Liver (tissue), 3 donors: ENCODE measurements around the gene ST3GAL4.
"Not testable (repeated sequence)": the region's sequence is repeated elsewhere in the genome, so short reads cannot be mapped to it uniquely, and the experiment has no call there.

Source experiments
- EGR1 ChIP-seq, 2 donors: IDR thresholded peaks; 2 replicates each; pipeline ENCODE4 v1.6.1; 2016 to 2018; ENCODE audit warnings: antibody characterized with exemption in 2 of 2, low read depth in 2 of 2
- FOXA2 ChIP-seq: IDR thresholded peaks from 2 replicates; pipeline ENCODE4 v1.6.1; 2016; ENCODE audit warnings: antibody characterized with exemption
- GABPA ChIP-seq, 2 donors: IDR thresholded peaks in 1 of 2; conservative IDR thresholded peaks in 1 of 2; 2 replicates each; pipeline ENCODE4 v1.6.1; 2016; ENCODE audit warnings: antibody characterized with exemption in 2 of 2, mild to moderate bottlenecking in 1 of 2, moderate library complexity in 1 of 2
- HNF4G ChIP-seq: IDR thresholded peaks from 2 replicates; pipeline ENCODE4 v1.6.1; 2016; ENCODE audit warnings: antibody characterized with exemption
- NR2F2 ChIP-seq: IDR thresholded peaks from 2 replicates; pipeline ENCODE4 v1.6.1; 2016; ENCODE audit warnings: antibody characterized with exemption
- RAD21 ChIP-seq, 2 donors: IDR thresholded peaks; 2 replicates each; pipeline ENCODE4 v1.6.1; 2016; ENCODE audit warnings: antibody characterized with exemption in 2 of 2, mild to moderate bottlenecking in 2 of 2
- RXRA ChIP-seq, 2 donors: IDR thresholded peaks; 2 replicates each; pipeline ENCODE4 v1.6.1; 2017 to 2018; ENCODE audit warnings: antibody characterized with exemption in 2 of 2, mild to moderate bottlenecking in 1 of 2
- SP1 ChIP-seq: IDR thresholded peaks from 2 replicates; pipeline ENCODE4 v1.6.1; 2018; ENCODE audit warnings: antibody characterized with exemption, mild to moderate bottlenecking
- TAF1 ChIP-seq: conservative IDR thresholded peaks from 2 replicates; pipeline ENCODE4 v1.6.1; 2016; ENCODE audit warnings: antibody characterized with exemption, mild to moderate bottlenecking
- TF ChIP-seq, protein P1 (sequence below): fragments of 150-350 bp; IDR thresholded peaks from 2 replicates; pipeline ENCODE4 v1.5.1; 2017; ENCODE audit warnings: improper control_type of control experiment, low read depth, low read length; ENCODE audit not compliant: missing input control
- TF ChIP-seq, protein P2 (sequence below): IDR thresholded peaks from 2 replicates; pipeline ENCODE4 v1.6.1; 2016; ENCODE audit warnings: antibody characterized with exemption
- TF ChIP-seq, protein P3 (sequence below): IDR thresholded peaks from 2 replicates; pipeline ENCODE4 v1.6.1; 2016; ENCODE audit warnings: antibody characterized with exemption, mild to moderate bottlenecking
- TF ChIP-seq, protein P4 (sequence below): IDR thresholded peaks from 2 replicates; pipeline ENCODE4 v1.6.1; 2016; ENCODE audit warnings: antibody characterized with exemption
- donor health status: healthy.
- donor health status: healthy.

DNA sequence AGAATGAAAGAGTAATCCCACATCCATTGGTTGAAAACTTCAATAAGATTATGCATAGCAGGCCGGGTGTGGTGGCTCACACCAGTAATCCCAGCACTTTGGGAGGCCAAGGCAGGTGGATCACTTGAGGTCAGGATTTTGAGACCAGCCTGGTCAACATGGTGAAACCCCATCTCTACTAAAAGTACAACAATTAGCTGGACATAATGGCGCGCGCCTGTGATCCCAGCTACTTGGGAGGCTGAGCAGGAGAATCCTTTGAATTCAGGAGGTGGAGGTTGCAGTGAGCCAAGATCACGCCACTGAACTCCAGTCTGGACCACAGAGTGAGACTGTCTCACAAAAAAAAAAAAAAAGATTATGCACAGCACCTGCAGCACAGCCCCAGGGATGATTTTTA lies 12.3 kb downstream of the ST3GAL4 start:
- TF ChIP-seq, protein P1, sequence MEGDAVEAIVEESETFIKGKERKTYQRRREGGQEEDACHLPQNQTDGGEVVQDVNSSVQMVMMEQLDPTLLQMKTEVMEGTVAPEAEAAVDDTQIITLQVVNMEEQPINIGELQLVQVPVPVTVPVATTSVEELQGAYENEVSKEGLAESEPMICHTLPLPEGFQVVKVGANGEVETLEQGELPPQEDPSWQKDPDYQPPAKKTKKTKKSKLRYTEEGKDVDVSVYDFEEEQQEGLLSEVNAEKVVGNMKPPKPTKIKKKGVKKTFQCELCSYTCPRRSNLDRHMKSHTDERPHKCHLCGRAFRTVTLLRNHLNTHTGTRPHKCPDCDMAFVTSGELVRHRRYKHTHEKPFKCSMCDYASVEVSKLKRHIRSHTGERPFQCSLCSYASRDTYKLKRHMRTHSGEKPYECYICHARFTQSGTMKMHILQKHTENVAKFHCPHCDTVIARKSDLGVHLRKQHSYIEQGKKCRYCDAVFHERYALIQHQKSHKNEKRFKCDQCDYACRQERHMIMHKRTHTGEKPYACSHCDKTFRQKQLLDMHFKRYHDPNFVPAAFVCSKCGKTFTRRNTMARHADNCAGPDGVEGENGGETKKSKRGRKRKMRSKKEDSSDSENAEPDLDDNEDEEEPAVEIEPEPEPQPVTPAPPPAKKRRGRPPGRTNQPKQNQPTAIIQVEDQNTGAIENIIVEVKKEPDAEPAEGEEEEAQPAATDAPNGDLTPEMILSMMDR = not testable (repeated sequence)
- TF ChIP-seq, protein P2, sequence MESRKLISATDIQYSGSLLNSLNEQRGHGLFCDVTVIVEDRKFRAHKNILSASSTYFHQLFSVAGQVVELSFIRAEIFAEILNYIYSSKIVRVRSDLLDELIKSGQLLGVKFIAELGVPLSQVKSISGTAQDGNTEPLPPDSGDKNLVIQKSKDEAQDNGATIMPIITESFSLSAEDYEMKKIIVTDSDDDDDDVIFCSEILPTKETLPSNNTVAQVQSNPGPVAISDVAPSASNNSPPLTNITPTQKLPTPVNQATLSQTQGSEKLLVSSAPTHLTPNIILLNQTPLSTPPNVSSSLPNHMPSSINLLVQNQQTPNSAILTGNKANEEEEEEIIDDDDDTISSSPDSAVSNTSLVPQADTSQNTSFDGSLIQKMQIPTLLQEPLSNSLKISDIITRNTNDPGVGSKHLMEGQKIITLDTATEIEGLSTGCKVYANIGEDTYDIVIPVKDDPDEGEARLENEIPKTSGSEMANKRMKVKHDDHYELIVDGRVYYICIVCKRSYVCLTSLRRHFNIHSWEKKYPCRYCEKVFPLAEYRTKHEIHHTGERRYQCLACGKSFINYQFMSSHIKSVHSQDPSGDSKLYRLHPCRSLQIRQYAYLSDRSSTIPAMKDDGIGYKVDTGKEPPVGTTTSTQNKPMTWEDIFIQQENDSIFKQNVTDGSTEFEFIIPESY = not testable (repeated sequence)
- TF ChIP-seq HNF4G; SP1; RXRA (IDR thresholded peaks at IDR 0.05); NR2F2; TAF1; GABPA (IDR thresholded peaks at IDR 0.05 in 1 of 2, conservative IDR thresholded peaks at IDR 0.05 in 1 of 2); FOXA2; EGR1 (IDR thresholded peaks at IDR 0.05; ENCODE audit: low read depth in 2 of 2); RAD21 (IDR thresholded peaks at IDR 0.05): not testable (repeated sequence)
- TF ChIP-seq, protein P3, sequence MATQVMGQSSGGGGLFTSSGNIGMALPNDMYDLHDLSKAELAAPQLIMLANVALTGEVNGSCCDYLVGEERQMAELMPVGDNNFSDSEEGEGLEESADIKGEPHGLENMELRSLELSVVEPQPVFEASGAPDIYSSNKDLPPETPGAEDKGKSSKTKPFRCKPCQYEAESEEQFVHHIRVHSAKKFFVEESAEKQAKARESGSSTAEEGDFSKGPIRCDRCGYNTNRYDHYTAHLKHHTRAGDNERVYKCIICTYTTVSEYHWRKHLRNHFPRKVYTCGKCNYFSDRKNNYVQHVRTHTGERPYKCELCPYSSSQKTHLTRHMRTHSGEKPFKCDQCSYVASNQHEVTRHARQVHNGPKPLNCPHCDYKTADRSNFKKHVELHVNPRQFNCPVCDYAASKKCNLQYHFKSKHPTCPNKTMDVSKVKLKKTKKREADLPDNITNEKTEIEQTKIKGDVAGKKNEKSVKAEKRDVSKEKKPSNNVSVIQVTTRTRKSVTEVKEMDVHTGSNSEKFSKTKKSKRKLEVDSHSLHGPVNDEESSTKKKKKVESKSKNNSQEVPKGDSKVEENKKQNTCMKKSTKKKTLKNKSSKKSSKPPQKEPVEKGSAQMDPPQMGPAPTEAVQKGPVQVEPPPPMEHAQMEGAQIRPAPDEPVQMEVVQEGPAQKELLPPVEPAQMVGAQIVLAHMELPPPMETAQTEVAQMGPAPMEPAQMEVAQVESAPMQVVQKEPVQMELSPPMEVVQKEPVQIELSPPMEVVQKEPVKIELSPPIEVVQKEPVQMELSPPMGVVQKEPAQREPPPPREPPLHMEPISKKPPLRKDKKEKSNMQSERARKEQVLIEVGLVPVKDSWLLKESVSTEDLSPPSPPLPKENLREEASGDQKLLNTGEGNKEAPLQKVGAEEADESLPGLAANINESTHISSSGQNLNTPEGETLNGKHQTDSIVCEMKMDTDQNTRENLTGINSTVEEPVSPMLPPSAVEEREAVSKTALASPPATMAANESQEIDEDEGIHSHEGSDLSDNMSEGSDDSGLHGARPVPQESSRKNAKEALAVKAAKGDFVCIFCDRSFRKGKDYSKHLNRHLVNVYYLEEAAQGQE = not testable (repeated sequence)
- TF ChIP-seq, protein P4, sequence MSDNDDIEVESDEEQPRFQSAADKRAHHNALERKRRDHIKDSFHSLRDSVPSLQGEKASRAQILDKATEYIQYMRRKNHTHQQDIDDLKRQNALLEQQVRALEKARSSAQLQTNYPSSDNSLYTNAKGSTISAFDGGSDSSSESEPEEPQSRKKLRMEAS = not testable (repeated sequence)
